ENCODE results near the gene CREG1. TPM values are rescaled to one million over a fixed set of nuclear protein-coding genes. Genes with fewer than 3 reads are reported as not detected.

CREG1 gene
- total and polyA plus RNA-seq, 10 donors: 40.8 to 364 (median 184) TPM

DNA sequence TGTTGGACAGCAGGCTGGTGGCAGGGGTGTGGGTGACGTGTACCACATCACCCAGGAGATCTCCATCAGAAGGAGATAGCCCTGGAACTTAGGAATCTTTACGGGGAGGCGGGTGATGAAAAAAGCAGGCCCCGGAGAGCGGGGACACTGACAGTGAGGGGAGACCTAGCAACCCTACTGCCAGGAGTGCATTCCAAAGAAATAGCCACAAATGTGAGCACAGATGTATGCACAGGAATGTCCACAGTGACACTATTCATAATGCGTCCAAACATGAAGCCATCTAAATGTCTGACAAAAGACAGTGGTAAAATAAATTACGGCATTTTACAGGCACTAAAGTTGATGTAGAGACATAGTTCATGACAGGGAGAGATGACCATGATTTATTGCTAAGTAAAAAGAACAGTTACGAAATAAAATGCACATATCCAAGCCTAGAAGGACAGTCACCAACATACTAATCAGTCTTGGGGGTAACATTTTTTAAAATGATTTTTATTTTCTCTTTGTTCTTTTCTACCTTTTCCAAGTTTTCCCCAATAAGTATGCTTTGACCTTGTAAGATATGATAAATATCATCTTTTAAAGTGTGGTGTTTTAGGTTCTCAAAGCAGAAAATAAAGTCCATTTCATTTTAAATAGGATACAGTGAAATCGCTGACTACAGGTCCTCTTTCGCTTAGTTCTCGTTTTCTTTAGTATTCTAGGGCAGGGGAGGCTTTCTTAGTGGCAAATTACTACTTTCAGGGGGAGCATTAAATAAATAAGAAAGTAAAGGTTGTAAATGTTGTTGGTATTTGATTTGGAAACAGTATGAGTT, 56.6 kb downstream of the CREG1 start:
- Histone ChIP-seq H3K9me3 (no peaks in the 10 kb centered on the region), H3K36me3 (no peaks in the 10 kb centered on the region), H3K4me3 (no peak overlapping the region), H3K27me3 (replicated peaks in 1 of 7) (peaks cover 0 to 48% (median 0%) of the 10 kb centered on the region in 7 donors), H3K27ac (no peak overlapping the region), H3K4me1 (peaks cover 5 to 98% (median 42%) of the 10 kb centered on the region in 6 donors)
- intact Hi-C loops (cut with DNase I; ENCODE audit: low total_unique reads): no loop called here
- TF ChIP-seq POLR2A (IDR thresholded peaks at IDR 0.05) (no peak), POLR2AphosphoS5 (IDR thresholded peaks at IDR 0.05) (no peak)
- TF ChIP-seq, protein P1, sequence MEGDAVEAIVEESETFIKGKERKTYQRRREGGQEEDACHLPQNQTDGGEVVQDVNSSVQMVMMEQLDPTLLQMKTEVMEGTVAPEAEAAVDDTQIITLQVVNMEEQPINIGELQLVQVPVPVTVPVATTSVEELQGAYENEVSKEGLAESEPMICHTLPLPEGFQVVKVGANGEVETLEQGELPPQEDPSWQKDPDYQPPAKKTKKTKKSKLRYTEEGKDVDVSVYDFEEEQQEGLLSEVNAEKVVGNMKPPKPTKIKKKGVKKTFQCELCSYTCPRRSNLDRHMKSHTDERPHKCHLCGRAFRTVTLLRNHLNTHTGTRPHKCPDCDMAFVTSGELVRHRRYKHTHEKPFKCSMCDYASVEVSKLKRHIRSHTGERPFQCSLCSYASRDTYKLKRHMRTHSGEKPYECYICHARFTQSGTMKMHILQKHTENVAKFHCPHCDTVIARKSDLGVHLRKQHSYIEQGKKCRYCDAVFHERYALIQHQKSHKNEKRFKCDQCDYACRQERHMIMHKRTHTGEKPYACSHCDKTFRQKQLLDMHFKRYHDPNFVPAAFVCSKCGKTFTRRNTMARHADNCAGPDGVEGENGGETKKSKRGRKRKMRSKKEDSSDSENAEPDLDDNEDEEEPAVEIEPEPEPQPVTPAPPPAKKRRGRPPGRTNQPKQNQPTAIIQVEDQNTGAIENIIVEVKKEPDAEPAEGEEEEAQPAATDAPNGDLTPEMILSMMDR (IDR thresholded peaks at IDR 0.05 in 8 of 11, conservative IDR thresholded peaks at IDR 0.05 in 3 of 11): no peak
- DNase-seq: no peak
- WGBS, 5 donors: 81 to 89% (median 84%) methylated on average over 11 of the region's 11 CpGs

GRCh38 chr1:167493372-167493771, 60.2 kb downstream of the CREG1 start:
- intact Hi-C loops (cut with DNase I; ENCODE audit: low total_unique reads): no loop called here
- Histone ChIP-seq H3K36me3 (no peaks in the 10 kb centered on the region), H3K27ac (peak overlapping the region in 3 of 8 donors; percentile 54 to 70 (median 56)), H3K27me3 (replicated peaks in 1 of 7) (peaks cover 0 to 36% (median 0%) of the 10 kb centered on the region in 7 donors), H3K9me3 (no peaks in the 10 kb centered on the region), H3K4me1 (peaks cover 0 to 97% (median 17%) of the 10 kb centered on the region in 6 donors), H3K4me3 (no peak overlapping the region)
- TF ChIP-seq, protein P1 (IDR thresholded peaks at IDR 0.05 in 8 of 11, conservative IDR thresholded peaks at IDR 0.05 in 3 of 11): no peak
- TF ChIP-seq POLR2A (IDR thresholded peaks at IDR 0.05) (no peak), POLR2AphosphoS5 (IDR thresholded peaks at IDR 0.05) (no peak)
- WGBS, 5 donors: 90 to 100% (median 94%) methylated on average over 2 of the region's 2 CpGs
- no peak for DNase-seq

GRCh38 chr1:167492481-167492910, 61.1 kb downstream of the CREG1 start:
- DNase-seq: no peak
- Histone ChIP-seq H3K27ac (peak overlapping the region in 5 of 8 donors; percentile 14 to 70 (median 54)), H3K4me1 (peaks cover 0 to 95% (median 15%) of the 10 kb centered on the region in 6 donors), H3K9me3 (no peaks in the 10 kb centered on the region), H3K36me3 (no peaks in the 10 kb centered on the region), H3K4me3 (peak overlapping the region in 1 of 8 donors; percentile 27), H3K27me3 (replicated peaks in 1 of 7) (peaks cover 0 to 32% (median 0%) of the 10 kb centered on the region in 7 donors)
- intact Hi-C loops (cut with DNase I; ENCODE audit: low total_unique reads): no loop called here
- WGBS, 5 donors: 48 to 69% (median 63%) methylated on average over 5 of the region's 5 CpGs
- TF ChIP-seq POLR2AphosphoS5 (IDR thresholded peaks at IDR 0.05) (no peak), POLR2A (IDR thresholded peaks at IDR 0.05) (no peak)
- TF ChIP-seq, protein P1 (IDR thresholded peaks at IDR 0.05 in 8 of 11, conservative IDR thresholded peaks at IDR 0.05 in 3 of 11): no peak
